Muscle of leg (tissue), 16 donors: ENCODE measurements around the gene DDX43. TPM values are rescaled to one million over a fixed set of nuclear protein-coding genes. Genes with fewer than 3 reads are reported as not detected.

Experiments
- DNase-seq: peaks from one replicate; pipeline ENCODE4 v3.0.0; 2013
- H3K27ac ChIP-seq: one replicate; pipeline ENCODE4 v1.5.1; 2013; ENCODE audit warnings: mild to moderate bottlenecking, low read length, control low read depth
- H3K27me3 ChIP-seq: one replicate; pipeline ENCODE4 v1.6.1; 2013; ENCODE audit warnings: low read length; ENCODE audit not compliant: control insufficient read depth, insufficient read depth
- H3K36me3 ChIP-seq: one replicate; pipeline ENCODE4 v1.6.1; 2013; ENCODE audit warnings: low read length; ENCODE audit not compliant: control insufficient read depth, insufficient read depth
- H3K4me1 ChIP-seq: one replicate; pipeline ENCODE4 v1.6.1; 2013; ENCODE audit warnings: low read length; ENCODE audit not compliant: control insufficient read depth, insufficient read depth
- H3K4me3 ChIP-seq: one replicate; pipeline ENCODE4 v1.5.1; 2013; ENCODE audit warnings: low read length, control low read depth
- H3K9me3 ChIP-seq: replicated peaks from 2 replicates; pipeline ENCODE4 v1.6.1; 2013; ENCODE audit warnings: low read depth, low read length; ENCODE audit not compliant: control insufficient read depth
- WGBS: methylation state at CpG from one replicate; pipeline ENCODE4 v1.1.5; 2013; ENCODE audit warnings: missing lambda C conversion rate; ENCODE audit not compliant: insufficient coverage; 5-methylcytosine and 5-hydroxymethylcytosine counted together
- long read RNA-seq, 11 donors: transcript quantifications; one replicate each; lab custom pipeline, GENCODE V29; 2026
- polyA plus RNA-seq, 8 donors: library from polyadenylated mRNA; unstranded; fragments of 120-200 nt; gene quantifications; one replicate each; pipeline versions ENCODE4 v1.2.1 to v1.2.3, GENCODE V29; 2013; ENCODE audit warnings: inconsistent platforms in 1 of 8, low replicate concordance in 1 of 8; ENCODE audit not compliant: insufficient read length in 8 of 8, insufficient read depth in 1 of 8
- total RNA-seq: library from RNA; stranded (reverse); fragments of 120-200 nt; gene quantifications from one replicate; pipeline ENCODE4 v1.2.4, GENCODE V29; 2013

The DDX43 gene
- total RNA-seq: 0.35 TPM
- under 1 TPM; 0.23 to 0.81 (median 0.43) TPM for polyA plus RNA-seq
- long read RNA-seq, donor 1: 0 reads
- long read RNA-seq, donor 2: 0 reads
- long read RNA-seq, donor 3: 0 reads
- long read RNA-seq, donor 4: 0 reads
- long read RNA-seq, donor 5, partial matches to known transcripts: 0 of 5 reads
- long read RNA-seq, donor 5, other reads (novel, unspliced or antisense): 5 of 5 reads
- long read RNA-seq, donor 6: 0 reads
- long read RNA-seq, donor 7: 0 reads
- long read RNA-seq, donor 8, partial matches to known transcripts: 1,767 of 1,767 reads
- long read RNA-seq, donor 8, other reads (novel, unspliced or antisense): 0 of 1,767 reads
- long read RNA-seq, donor 9: 0 reads
- long read RNA-seq, donor 10: 0 reads
- long read RNA-seq, donor 11: 0 reads

DNA sequence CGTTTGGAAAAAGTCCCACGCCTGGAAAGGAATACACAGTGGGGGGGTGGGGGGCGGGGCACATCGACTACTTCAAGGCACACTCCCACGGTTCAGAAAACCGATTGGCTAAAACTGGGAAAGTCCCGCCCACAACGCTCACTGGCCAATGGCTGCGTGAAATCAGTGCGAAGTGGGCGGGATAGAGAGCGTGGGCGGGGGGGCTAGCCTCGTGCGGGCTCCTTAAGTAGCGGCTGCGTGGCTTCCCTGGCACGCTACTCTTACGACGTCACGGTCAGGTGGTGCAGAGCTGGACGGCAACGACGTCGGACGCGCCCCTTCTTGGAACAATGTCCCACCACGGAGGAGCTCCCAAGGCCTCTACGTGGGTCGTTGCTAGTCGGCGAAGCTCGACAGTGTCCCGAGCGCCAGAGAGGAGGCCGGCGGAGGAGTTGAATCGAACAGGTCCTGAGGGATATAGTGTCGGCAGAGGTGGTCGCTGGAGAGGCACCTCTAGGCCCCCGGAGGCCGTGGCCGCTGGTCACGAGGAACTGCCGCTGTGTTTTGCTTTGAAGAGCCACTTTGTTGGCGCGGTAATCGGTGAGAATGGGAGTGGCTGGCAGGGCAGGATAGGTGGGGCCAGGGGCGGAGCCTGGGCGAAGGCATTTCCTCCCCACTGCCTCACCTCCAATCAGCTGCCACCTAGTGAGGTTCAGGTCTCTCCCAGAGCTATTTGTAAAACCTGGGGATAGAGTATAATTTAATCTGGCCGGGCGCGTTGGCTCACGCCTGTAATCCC, at the start of gene DDX43:
Gene DDX43 (plus strand): TSS at position 252 of the 778 bp plus-strand sequence. CDS start 78 bp downstream, at position 330.
- Histone ChIP-seq H3K9me3 (no peaks in the 10 kb centered on the region), H3K27me3 (no peaks in the 10 kb centered on the region), H3K4me3 (no peak within 1 kb of the TSS), H3K27ac (no peak within 1 kb of the TSS), H3K36me3 (no peaks in the 10 kb centered on the region), H3K4me1 (no peaks in the 10 kb centered on the region)
- 83% methylated on average over 40 of the region's 54 CpGs for WGBS
- peak; percentile 41 for DNase-seq

- H3K4me3 ChIP-seq: no peak overlapping the region
- H3K27ac ChIP-seq: no peak overlapping the region
- no peaks in the 10 kb centered on the region for H3K9me3 ChIP-seq
- DNase-seq: no peak
- WGBS: 56% methylated on average over 21 of the region's 33 CpGs
- no peaks in the 10 kb centered on the region for H3K36me3 ChIP-seq
- H3K27me3 ChIP-seq: peaks cover 21% of the 10 kb centered on the region
- no peaks in the 10 kb centered on the region for H3K4me1 ChIP-seq
Measured at GRCh38 chr6:73348550-73349204, 46.0 kb upstream of the DDX43 start.

GRCh38 chr6:73349311-73349710, 45.3 kb upstream of the DDX43 start:
- WGBS: no CpG with 5 or more reads among the region's 6 CpGs
- Histone ChIP-seq H3K9me3 (no peaks in the 10 kb centered on the region), H3K4me1 (no peaks in the 10 kb centered on the region), H3K27ac (no peak overlapping the region), H3K4me3 (no peak overlapping the region), H3K36me3 (no peaks in the 10 kb centered on the region), H3K27me3 (peaks cover 21% of the 10 kb centered on the region)
- DNase-seq: no peak

- no peaks in the 10 kb centered on the region for H3K9me3 ChIP-seq
- no peak within 1 kb of the TSS for H3K27ac ChIP-seq
- no peak within 1 kb of the TSS for H3K4me3 ChIP-seq
- no peaks in the 10 kb centered on the region for H3K36me3 ChIP-seq
- peaks cover 10% of the 10 kb centered on the region for H3K27me3 ChIP-seq
- DNase-seq: no peak
- no peaks in the 10 kb centered on the region for H3K4me1 ChIP-seq
- WGBS: 87% methylated on average over 53 of the region's 59 CpGs
Measured at GRCh38 chr6:73353636-73354593, 40.7 kb upstream of the DDX43 start, which contains the start of gene DPPA5. Gene DPPA5 (minus strand): TSS chr6:73354276. CDS start chr6:73354225, 51 bp downstream.

DNA sequence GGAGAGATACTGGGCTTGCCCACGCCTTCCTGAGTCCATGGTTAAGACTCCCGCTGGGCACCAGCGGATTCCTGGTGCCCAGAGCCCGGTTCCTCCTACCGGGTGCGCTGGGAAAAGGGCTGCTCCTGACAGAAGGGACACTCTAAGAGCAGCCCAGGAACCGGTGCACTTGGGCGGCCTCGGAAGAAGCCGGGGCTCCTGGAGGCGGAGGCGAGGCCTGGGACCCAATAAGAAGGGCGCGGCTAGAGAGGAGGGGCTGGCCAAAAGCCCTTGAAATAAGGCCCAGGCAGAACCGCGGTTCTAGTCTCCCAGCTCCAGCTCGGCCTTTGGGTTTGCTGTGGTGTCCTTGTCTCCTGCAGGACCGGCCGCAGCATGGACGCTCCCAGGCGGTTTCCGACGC, 32.3 kb upstream of the DDX43 start, which contains the start of gene KHDC3L:
Gene KHDC3L (plus strand): TSS at position 301 of the 400 bp plus-strand sequence. CDS start 72 bp downstream, at position 373.
- H3K4me1 ChIP-seq: no peaks in the 10 kb centered on the region

GRCh38 chr6:73362869-73363536, 31.6 kb upstream of the DDX43 start:
- Histone ChIP-seq H3K4me1 (no peaks in the 10 kb centered on the region), H3K27me3 (peaks cover 2% of the 10 kb centered on the region), H3K4me3 (no peak overlapping the region), H3K9me3 (peaks cover 7% of the 10 kb centered on the region), H3K27ac (no peak overlapping the region), H3K36me3 (no peaks in the 10 kb centered on the region)
- 89% methylated on average over 17 of the region's 31 CpGs for WGBS
- no peak for DNase-seq

More for the DNA sequence above, 32.3 kb upstream of the DDX43 start, which contains the start of gene KHDC3L:
- 84% methylated on average over 23 of the region's 23 CpGs for WGBS
- Histone ChIP-seq H3K27ac (no peak within 1 kb of the TSS), H3K4me3 (no peak within 1 kb of the TSS), H3K27me3 (peaks cover 2% of the 10 kb centered on the region), H3K36me3 (no peaks in the 10 kb centered on the region), H3K9me3 (peaks cover 7% of the 10 kb centered on the region)
- DNase-seq: no peak

DNA sequence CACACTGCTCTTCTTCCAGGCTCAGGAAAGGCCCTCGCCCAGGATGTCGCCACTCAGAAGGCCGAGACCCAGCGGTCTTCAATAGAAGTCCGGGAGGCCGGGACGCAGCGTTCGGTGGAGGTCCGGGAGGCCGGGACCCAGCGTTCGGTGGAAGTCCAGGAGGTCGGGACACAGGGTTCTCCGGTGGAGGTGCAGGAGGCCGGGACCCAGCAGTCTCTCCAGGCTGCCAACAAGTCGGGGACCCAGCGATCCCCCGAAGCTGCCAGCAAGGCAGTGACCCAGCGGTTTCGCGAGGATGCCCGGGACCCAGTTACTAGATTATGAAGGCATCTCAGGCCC, 31.1 kb upstream of the DDX43 start:
- Histone ChIP-seq H3K27me3 (peaks cover 2% of the 10 kb centered on the region), H3K9me3 (peaks cover 7% of the 10 kb centered on the region), H3K36me3 (no peaks in the 10 kb centered on the region), H3K4me3 (no peak overlapping the region), H3K27ac (no peak overlapping the region), H3K4me1 (no peaks in the 10 kb centered on the region)
- no peak for DNase-seq
- WGBS: 96% methylated on average over 23 of the region's 23 CpGs

GRCh38 chr6:73364121-73364520, 30.5 kb upstream of the DDX43 start:
- peaks cover 2% of the 10 kb centered on the region for H3K27me3 ChIP-seq
- H3K4me1 ChIP-seq: no peaks in the 10 kb centered on the region
- H3K4me3 ChIP-seq: no peak overlapping the region
- no peak for DNase-seq
- no peaks in the 10 kb centered on the region for H3K36me3 ChIP-seq
- WGBS: 95% methylated on average over 12 of the region's 14 CpGs
- H3K27ac ChIP-seq: no peak overlapping the region
- H3K9me3 ChIP-seq: peaks cover 7% of the 10 kb centered on the region

DNA sequence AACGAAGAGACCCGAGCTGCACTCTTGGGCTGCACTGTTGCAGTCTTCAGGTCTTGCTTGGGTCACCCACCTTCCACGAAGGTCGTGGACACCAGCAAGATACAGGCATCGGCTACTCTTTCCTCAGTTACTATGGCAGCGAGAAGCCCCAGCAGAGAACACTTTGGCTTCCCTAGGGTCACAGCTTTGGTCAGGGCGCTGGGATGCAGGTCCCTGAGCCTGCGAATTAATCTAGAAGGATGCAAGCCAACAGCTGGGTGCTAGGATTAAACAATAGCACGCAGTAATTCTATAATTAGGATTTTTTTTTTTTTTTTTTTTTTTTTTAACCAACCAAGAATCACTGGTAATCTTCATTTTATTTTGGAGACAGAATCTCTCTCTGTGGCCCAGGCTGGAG, 30.1 kb upstream of the DDX43 start:
- Histone ChIP-seq H3K9me3 (peaks cover 7% of the 10 kb centered on the region), H3K36me3 (no peaks in the 10 kb centered on the region), H3K4me3 (no peak overlapping the region), H3K27me3 (peaks cover 2% of the 10 kb centered on the region), H3K4me1 (no peaks in the 10 kb centered on the region), H3K27ac (no peak overlapping the region)
- DNase-seq: no peak
- WGBS: 88% methylated on average over 7 of the region's 9 CpGs
